Liver (tissue), 9 donors: Measurements from ENCODE around the gene SIL1. TPM values are rescaled to one million over a fixed set of nuclear protein-coding genes. Genes with fewer than 3 reads are reported as not detected.
A peak's percentile ranks its signal among the peaks of the same experiment; 100 is the strongest.

Experiments used
- DNase-seq: peaks from one replicate; pipeline ENCODE4 v3.0.0-alpha.2; 2017; ENCODE audit warnings: low spot score
- H3K27ac ChIP-seq, 2 donors: one replicate each; pipeline ENCODE4 v1.7.0; 2013; ENCODE audit warnings: inconsistent platforms in 2 of 2, low read length in 2 of 2, control low read depth in 1 of 2, low read depth in 1 of 2, mild to moderate bottlenecking in 1 of 2
- H3K27me3 ChIP-seq, 4 donors: one replicate each; pipeline versions ENCODE4 v1.6.1 to v1.7.0; 2013; ENCODE audit warnings: low read length in 3 of 4, inconsistent platforms in 1 of 4, mild to moderate bottlenecking in 1 of 4, moderate library complexity in 1 of 4; ENCODE audit not compliant: control insufficient read depth in 4 of 4, insufficient read depth in 4 of 4
- H3K36me3 ChIP-seq, 4 donors: one replicate each; pipeline versions ENCODE4 v1.6.1 to v1.7.0; 2013; ENCODE audit warnings: low read length in 3 of 4, mild to moderate bottlenecking in 3 of 4, low read depth in 1 of 4, moderate library complexity in 1 of 4; ENCODE audit not compliant: control insufficient read depth in 4 of 4, insufficient read depth in 3 of 4
- H3K4me1 ChIP-seq, 4 donors: one replicate each; pipeline versions ENCODE4 v1.6.1 to v1.7.0; 2013; ENCODE audit warnings: low read length in 3 of 4, mild to moderate bottlenecking in 3 of 4, moderate library complexity in 1 of 4; ENCODE audit not compliant: control insufficient read depth in 4 of 4, insufficient read depth in 4 of 4
- H3K4me3 ChIP-seq, 3 donors: one replicate each; pipeline versions ENCODE4 v1.6.1 to v1.7.0; 2013; ENCODE audit warnings: low read length in 3 of 3, control low read depth in 1 of 3, low read depth in 1 of 3, mild to moderate bottlenecking in 1 of 3
- H3K9ac ChIP-seq, 2 donors: one replicate each; pipeline ENCODE4 v1.7.0; 2013; ENCODE audit warnings: low read length in 2 of 2, mild to moderate bottlenecking in 2 of 2, moderate library complexity in 2 of 2, control low read depth in 1 of 2, low read depth in 1 of 2
- H3K9me3 ChIP-seq, 4 donors: one replicate each; pipeline versions ENCODE4 v1.6.1 to v1.7.0; 2013; ENCODE audit warnings: low read length in 3 of 4; ENCODE audit not compliant: control insufficient read depth in 4 of 4
- CTCF ChIP-seq: fragments of 150-350 bp; IDR thresholded peaks from 2 replicates; pipeline ENCODE4 v1.5.1; 2017; ENCODE audit warnings: improper control_type of control experiment, low read depth, low read length; ENCODE audit not compliant: missing input control
- EGR1 ChIP-seq, 2 donors: IDR thresholded peaks; 2 replicates each; pipeline ENCODE4 v1.6.1; 2016 to 2018; ENCODE audit warnings: antibody characterized with exemption in 2 of 2, low read depth in 2 of 2
- FOXA1 ChIP-seq: IDR thresholded peaks from 2 replicates; pipeline ENCODE4 v1.6.1; 2016; ENCODE audit warnings: antibody characterized with exemption
- FOXA2 ChIP-seq: IDR thresholded peaks from 2 replicates; pipeline ENCODE4 v1.6.1; 2016; ENCODE audit warnings: antibody characterized with exemption
- GABPA ChIP-seq, 2 donors: IDR thresholded peaks in 1 of 2; conservative IDR thresholded peaks in 1 of 2; 2 replicates each; pipeline ENCODE4 v1.6.1; 2016; ENCODE audit warnings: antibody characterized with exemption in 2 of 2, mild to moderate bottlenecking in 1 of 2, moderate library complexity in 1 of 2
- HNF4A ChIP-seq, 2 donors: conservative IDR thresholded peaks; 2 replicates each; pipeline ENCODE4 v1.6.1; 2016; ENCODE audit warnings: antibody characterized with exemption in 2 of 2, mild to moderate bottlenecking in 2 of 2
- HNF4G ChIP-seq: IDR thresholded peaks from 2 replicates; pipeline ENCODE4 v1.6.1; 2016; ENCODE audit warnings: antibody characterized with exemption
- JUND ChIP-seq, 2 donors: IDR thresholded peaks; 2 replicates each; pipeline ENCODE4 v1.6.1; 2016; ENCODE audit warnings: antibody characterized with exemption in 2 of 2
- MAX ChIP-seq: IDR thresholded peaks from 2 replicates; pipeline ENCODE4 v1.6.1; 2016; ENCODE audit warnings: antibody characterized with exemption
- RAD21 ChIP-seq, 2 donors: IDR thresholded peaks; 2 replicates each; pipeline ENCODE4 v1.6.1; 2016; ENCODE audit warnings: antibody characterized with exemption in 2 of 2, mild to moderate bottlenecking in 2 of 2
- RXRA ChIP-seq, 2 donors: IDR thresholded peaks; 2 replicates each; pipeline ENCODE4 v1.6.1; 2017 to 2018; ENCODE audit warnings: antibody characterized with exemption in 2 of 2, mild to moderate bottlenecking in 1 of 2
- SP1 ChIP-seq: IDR thresholded peaks from 2 replicates; pipeline ENCODE4 v1.6.1; 2018; ENCODE audit warnings: antibody characterized with exemption, mild to moderate bottlenecking
- TAF1 ChIP-seq: conservative IDR thresholded peaks from 2 replicates; pipeline ENCODE4 v1.6.1; 2016; ENCODE audit warnings: antibody characterized with exemption, mild to moderate bottlenecking
- YY1 ChIP-seq: IDR thresholded peaks from 2 replicates; pipeline ENCODE4 v1.6.1; 2016; ENCODE audit warnings: antibody characterized with exemption, mild to moderate bottlenecking
- WGBS: extraction: QIAGEN DNeasy Blood & Tissue Kit; methylation state at CpG from one replicate; pipeline ENCODE4 v1.1.7; 2013; 5-methylcytosine and 5-hydroxymethylcytosine counted together
- polyA plus RNA-seq, 2 donors: library from polyadenylated mRNA; stranded (reverse) in 1 of 2; unstranded in 1 of 2; fragments of 200-250 nt in 1 of 2; fragments of >200 nt in 1 of 2; fragmentation: Nextera tagmentation in 1 of 2; extraction: Ambion mirVana in 1 of 2; gene quantifications; one replicate each; pipeline versions ENCODE4 v1.2.1 to v1.2.3, GENCODE V29; 2013 to 2015
- total RNA-seq, 2 donors: library from RNA; depleted of rRNA; stranded (reverse); fragments of >200 nt; gene quantifications; one replicate each; pipeline ENCODE4 v1.2.3, GENCODE V29; 2014
- TF ChIP-seq, protein P1 (sequence below): IDR thresholded peaks from 2 replicates; pipeline ENCODE4 v1.6.1; 2016; ENCODE audit warnings: antibody characterized with exemption, mild to moderate bottlenecking
- TF ChIP-seq, protein P2 (sequence below): IDR thresholded peaks from 2 replicates; pipeline ENCODE4 v1.6.1; 2016; ENCODE audit warnings: antibody characterized with exemption
- donor health status: healthy.
- donor health status: healthy.
- donor health status: healthy.
- donor health status: healthy.
- donor health status: healthy.

The SIL1 gene
- total RNA-seq (10 to 100 TPM; 38.1 to 69.5 TPM), polyA plus RNA-seq (10 to 100 TPM; 82.8 to 95.1 TPM)

DNA sequence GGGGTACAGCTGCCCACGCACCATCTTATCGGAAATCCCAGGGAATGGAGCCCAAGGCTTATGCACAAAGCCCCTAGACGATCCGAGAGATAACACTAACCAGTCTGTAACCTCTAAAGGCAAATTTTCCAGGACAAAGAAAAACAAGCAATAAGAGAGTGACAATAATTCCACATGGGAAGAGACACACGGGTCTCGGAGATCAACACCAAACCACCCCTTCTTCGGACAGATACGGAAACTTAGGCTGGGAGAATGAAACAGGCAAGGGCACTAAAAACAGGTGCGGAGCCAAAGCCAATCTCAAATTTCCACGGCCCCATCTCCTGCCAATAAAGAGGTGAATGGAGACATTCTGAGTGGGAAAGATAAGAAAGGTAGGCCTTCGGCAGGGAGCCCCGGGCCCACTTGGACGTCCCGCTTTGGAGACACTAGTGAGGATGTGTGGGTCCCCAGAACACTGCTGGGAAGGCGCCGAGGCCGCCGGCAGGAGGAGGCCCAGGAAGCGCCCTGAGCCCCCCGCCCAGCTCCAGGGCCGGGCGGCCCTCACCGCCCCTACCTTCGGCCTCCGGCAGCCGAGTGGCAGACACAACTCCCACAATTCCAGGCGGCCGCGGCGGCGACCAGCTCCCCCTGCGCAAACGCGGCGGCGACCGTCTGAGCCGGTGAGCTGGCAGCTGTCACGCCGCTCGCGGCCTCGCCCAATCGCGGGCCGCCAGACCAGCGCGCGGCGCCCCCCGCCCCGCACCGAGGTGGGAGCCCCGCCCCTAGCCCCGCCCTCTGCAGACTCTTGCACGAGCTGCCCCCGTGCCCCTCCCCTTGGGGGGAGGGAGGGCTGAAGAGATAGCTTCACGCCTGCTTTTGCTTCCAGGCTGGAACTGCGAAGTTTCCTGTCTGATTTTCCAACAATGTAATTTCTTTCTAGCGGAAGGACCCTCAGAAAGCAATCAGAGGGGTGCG is at the start of gene SIL1:
Gene SIL1 (minus strand): TSS at position 659 of the 960 bp plus-strand sequence. CDS start 70,525 bp downstream, outside the sequence.
- Histone ChIP-seq H3K36me3 (no peaks in the 10 kb centered on the region), H3K9me3 (no peaks in the 10 kb centered on the region), H3K4me3 (peak within 1 kb of the TSS; percentile 69 to 82 (median 79)), H3K27me3 (no peaks in the 10 kb centered on the region), H3K27ac (peak within 1 kb of the TSS; percentile 93 to 95), H3K9ac (peak within 1 kb of the TSS; percentile 83 to 97), H3K4me1 (peaks cover 2 to 14% (median 3%) of the 10 kb centered on the region in 4 donors)
- DNase-seq: peak; percentile 99
- WGBS: under 1% methylated on average over 61 of the region's 61 CpGs
- TF ChIP-seq EGR1 (IDR thresholded peaks at IDR 0.05; ENCODE audit: low read depth in 2 of 2): no peak
- TF ChIP-seq HNF4G: no peak
- peak; percentile 39 for TF ChIP-seq MAX
- TF ChIP-seq SP1: peak; percentile 48
- TF ChIP-seq YY1: no peak
- TF ChIP-seq, protein P1, sequence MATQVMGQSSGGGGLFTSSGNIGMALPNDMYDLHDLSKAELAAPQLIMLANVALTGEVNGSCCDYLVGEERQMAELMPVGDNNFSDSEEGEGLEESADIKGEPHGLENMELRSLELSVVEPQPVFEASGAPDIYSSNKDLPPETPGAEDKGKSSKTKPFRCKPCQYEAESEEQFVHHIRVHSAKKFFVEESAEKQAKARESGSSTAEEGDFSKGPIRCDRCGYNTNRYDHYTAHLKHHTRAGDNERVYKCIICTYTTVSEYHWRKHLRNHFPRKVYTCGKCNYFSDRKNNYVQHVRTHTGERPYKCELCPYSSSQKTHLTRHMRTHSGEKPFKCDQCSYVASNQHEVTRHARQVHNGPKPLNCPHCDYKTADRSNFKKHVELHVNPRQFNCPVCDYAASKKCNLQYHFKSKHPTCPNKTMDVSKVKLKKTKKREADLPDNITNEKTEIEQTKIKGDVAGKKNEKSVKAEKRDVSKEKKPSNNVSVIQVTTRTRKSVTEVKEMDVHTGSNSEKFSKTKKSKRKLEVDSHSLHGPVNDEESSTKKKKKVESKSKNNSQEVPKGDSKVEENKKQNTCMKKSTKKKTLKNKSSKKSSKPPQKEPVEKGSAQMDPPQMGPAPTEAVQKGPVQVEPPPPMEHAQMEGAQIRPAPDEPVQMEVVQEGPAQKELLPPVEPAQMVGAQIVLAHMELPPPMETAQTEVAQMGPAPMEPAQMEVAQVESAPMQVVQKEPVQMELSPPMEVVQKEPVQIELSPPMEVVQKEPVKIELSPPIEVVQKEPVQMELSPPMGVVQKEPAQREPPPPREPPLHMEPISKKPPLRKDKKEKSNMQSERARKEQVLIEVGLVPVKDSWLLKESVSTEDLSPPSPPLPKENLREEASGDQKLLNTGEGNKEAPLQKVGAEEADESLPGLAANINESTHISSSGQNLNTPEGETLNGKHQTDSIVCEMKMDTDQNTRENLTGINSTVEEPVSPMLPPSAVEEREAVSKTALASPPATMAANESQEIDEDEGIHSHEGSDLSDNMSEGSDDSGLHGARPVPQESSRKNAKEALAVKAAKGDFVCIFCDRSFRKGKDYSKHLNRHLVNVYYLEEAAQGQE: peak; percentile 67
- no peak for TF ChIP-seq FOXA2
- TF ChIP-seq RAD21 (IDR thresholded peaks at IDR 0.05): peak in 1 of 2 donors; percentile 17
- TF ChIP-seq TAF1: peak; percentile 69
- TF ChIP-seq HNF4A (conservative IDR thresholded peaks at IDR 0.05): peak in 1 of 2 donors; percentile 13
- no peak for TF ChIP-seq JUND (IDR thresholded peaks at IDR 0.05)
- TF ChIP-seq FOXA1: no peak
- peak in 1 of 2 donors; percentile 22 for TF ChIP-seq GABPA (IDR thresholded peaks at IDR 0.05 in 1 of 2, conservative IDR thresholded peaks at IDR 0.05 in 1 of 2)
- TF ChIP-seq CTCF: no peak
- TF ChIP-seq RXRA (IDR thresholded peaks at IDR 0.05): no peak

GRCh38 chr5:139246394-139246793 is 48.2 kb upstream of the SIL1 start:
- WGBS: 47% methylated on average over 4 of the region's 4 CpGs
- Histone ChIP-seq H3K4me1 (no peaks in the 10 kb centered on the region), H3K27ac (no peak overlapping the region), H3K36me3 (no peaks in the 10 kb centered on the region), H3K4me3 (no peak overlapping the region), H3K9me3 (no peaks in the 10 kb centered on the region), H3K27me3 (no peaks in the 10 kb centered on the region), H3K9ac (no peak overlapping the region)
- no peak for DNase-seq
- no peak for TF ChIP-seq MAX
- TF ChIP-seq TAF1: no peak
- TF ChIP-seq, protein P1: no peak
- TF ChIP-seq, protein P2, sequence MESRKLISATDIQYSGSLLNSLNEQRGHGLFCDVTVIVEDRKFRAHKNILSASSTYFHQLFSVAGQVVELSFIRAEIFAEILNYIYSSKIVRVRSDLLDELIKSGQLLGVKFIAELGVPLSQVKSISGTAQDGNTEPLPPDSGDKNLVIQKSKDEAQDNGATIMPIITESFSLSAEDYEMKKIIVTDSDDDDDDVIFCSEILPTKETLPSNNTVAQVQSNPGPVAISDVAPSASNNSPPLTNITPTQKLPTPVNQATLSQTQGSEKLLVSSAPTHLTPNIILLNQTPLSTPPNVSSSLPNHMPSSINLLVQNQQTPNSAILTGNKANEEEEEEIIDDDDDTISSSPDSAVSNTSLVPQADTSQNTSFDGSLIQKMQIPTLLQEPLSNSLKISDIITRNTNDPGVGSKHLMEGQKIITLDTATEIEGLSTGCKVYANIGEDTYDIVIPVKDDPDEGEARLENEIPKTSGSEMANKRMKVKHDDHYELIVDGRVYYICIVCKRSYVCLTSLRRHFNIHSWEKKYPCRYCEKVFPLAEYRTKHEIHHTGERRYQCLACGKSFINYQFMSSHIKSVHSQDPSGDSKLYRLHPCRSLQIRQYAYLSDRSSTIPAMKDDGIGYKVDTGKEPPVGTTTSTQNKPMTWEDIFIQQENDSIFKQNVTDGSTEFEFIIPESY: no peak
- no peak for TF ChIP-seq HNF4A (conservative IDR thresholded peaks at IDR 0.05)
- TF ChIP-seq CTCF: no peak
